HG03575 (cell line): ENCODE data around the gene PGA4.
"Not testable (repeated sequence)": the region's sequence is repeated elsewhere in the genome, so short reads cannot be mapped to it uniquely, and the experiment has no call there.

Source experiments
- ATAC-seq: cut with Tn5 transposase; IDR thresholded peaks from one replicate; pipeline ENCODE4 v1.9.1; 2021; ENCODE audit not compliant: unreplicated experiment, insufficient number of reproducible peaks, low FRiP score; ENCODE audit errors: extremely low read depth

PGA4 gene

DNA sequence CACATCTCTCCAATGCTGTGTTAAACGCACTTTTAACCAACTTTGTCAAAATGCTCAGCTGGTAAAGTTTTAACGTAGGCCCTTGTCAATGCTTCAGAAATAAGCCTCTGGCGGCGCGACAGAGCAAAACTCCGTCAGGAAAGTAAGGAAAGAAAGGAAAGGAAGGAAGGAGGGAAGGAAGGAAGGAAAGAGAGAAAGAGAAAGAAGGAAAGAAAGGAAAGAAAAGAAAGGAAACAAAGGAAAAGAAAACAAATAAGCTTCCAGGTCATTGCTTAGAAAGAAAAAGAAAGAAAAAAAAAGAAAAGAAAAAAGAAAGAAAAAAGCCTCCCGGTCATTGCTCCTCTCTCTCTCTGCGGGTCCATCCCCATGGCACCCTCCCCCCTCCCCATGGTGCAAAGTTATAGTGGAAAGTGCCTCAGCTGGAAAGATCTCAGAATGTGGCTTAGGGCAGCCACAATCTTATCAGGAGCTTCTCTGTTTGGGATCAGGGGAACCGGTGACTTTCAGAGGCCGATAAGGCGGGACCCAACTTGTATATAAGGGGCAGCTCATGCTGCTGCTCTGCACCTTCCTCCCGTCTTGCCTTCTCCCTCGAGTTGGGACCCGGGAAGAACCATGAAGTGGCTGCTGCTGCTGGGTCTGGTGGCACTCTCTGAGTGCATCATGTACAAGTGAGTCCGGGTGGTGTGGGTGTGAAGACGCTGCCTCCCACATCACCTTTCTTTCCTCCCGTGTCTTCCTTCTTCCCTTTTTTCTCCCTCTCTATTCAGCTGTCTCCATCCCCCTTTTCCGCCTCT is 19.0 kb upstream of the PGA4 start, which contains the start of gene PGA3:
PGA3 (plus strand) TSS at position 566 of the 797 bp plus-strand sequence; CDS start at position 616, 50 bp downstream.
- not testable (repeated sequence) for ATAC-seq

DNA sequence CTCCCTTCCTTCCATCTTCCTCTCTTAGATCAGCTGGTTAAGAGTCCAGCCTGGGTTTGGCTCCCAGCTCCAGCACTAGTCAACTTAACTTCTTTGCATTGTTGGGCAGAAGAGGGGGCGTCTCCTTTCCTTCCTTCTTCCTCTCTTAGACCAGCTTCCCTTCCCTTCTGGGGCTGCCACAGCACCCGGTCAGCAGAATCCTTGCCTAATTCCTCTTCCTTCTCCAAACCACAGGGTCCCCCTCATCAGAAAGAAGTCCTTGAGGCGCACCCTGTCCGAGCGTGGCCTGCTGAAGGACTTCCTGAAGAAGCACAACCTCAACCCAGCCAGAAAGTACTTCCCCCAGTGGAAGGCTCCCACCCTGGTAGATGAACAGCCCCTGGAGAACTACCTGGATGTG is 18.3 kb upstream of the PGA4 start:
- not testable (repeated sequence) for ATAC-seq

DNA sequence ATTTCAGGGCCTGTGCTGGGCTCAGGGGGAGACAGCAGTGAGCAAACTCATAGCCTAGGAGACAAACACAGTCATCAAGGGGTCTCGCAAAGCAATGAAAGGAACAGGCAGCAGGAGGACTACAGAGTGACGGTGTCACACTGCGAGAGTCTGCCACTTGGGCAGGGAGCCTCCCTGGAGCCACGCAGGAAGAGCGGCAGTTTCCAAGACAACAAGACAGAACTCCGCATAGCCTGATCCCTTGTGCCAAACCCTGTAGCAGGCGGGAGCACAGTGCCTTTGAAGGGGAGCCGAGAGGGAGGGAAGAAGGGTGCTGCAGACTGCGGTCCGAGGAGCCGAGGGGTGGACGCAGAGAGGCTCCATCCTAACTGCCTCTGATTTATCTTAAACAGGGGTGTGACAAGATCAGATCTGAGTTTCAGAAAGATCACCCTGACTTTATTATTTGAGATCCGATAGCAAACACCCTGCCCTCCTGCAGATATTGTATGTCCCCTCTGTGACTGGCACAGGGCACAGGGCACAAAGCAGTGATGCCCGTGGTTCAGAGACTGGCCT is 17.6 kb upstream of the PGA4 start:
- not testable (repeated sequence) for ATAC-seq

DNA sequence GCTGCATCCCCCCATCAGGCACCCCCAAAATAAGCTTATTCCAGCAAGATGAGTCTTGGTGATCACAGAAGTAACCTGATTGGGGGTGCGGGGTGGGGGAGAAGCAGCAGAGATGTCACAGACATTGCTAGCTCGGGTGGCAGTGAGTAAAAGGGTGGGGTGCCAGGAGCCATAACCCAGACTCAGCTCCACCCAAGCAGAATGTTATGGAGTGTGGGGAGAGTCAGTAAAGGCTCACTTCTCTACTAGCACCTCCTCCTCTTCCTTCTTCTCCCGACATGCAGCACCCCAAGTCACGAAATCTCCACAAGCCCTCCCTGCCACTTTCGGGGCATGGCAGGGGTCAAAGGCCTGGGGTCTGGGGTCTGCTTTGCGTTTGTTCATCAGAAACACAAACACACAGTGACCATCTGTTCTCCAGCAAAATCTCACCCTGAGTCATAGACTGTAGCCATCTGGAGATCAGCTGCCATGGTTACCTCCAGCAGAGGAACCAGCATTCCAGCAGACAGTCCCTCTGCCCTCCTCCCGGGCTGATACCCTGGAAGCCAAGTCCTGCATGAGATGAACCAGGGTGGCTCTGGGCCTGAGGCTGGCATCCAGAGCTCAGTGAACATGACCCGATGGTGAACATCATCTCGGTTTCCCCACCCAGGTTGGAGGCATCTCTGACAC is 14.4 kb upstream of the PGA4 start:
- not testable (repeated sequence) for ATAC-seq

DNA sequence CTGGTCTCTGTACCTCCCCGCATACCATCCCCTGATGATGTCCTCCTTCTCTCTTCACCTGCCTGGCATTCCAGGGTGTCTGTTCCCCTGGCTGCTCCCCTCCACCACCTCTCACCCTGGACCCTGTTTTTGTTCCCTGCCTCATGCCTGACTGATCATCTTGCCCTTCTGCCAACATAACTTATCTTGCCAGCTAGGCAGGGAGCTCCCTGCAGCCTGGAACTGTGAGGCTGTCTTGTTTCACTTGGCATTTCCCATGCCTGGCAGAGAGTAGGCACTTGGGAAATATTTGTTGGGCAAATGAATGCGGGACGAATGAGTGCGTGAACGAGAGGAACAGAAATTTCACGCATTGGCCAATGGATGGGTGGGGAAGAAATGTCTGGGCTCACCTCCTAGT is 11.5 kb upstream of the PGA4 start:
- not testable (repeated sequence) for ATAC-seq

DNA sequence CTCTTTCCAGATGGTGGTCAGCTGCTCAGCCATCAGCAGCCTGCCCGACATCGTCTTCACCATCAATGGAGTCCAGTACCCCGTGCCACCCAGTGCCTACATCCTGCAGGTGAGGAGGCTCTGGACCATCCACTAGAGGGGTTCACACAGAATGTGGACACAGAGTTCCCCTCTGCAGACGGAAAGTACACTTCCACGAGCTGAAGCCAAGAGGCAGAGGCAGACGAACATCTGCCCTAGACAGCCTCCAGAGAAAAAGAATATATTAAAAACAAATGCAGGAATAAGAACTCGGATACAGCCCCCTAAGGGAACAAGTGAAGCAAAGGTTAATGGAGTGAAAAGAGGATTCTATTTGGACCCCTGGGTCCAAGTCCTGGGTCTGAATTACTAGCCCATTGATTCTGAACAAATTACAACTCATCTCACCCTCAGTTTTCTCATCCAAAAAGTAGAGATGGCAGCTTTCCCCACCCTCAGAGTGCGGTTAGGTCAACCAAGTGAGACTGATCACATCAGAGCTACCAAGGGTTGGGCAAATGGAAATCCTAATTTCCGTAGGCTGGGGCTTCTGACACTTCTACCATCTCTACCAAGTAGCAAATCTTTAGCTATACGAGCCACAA is 10.7 kb upstream of the PGA4 start:
- ATAC-seq = not testable (repeated sequence)

DNA sequence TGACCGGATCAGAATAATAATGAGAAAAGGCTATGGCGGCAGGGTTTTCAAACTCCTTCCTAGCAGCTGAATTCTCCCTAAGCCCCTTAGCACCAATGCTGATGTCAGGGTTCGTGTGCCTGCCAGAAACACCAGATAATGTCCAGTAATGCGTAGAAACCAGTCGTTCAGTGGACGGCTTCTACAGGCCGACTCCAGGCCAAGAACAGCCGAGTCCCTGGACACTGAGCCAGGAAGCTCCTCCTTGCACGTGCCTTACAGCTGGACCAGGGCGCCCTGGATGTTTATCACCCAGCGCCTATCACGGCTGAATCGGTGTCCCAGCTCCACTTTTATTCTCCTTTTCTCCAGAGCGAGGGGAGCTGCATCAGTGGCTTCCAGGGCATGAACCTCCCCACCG is 9.9 kb upstream of the PGA4 start:
- ATAC-seq = not testable (repeated sequence)

DNA sequence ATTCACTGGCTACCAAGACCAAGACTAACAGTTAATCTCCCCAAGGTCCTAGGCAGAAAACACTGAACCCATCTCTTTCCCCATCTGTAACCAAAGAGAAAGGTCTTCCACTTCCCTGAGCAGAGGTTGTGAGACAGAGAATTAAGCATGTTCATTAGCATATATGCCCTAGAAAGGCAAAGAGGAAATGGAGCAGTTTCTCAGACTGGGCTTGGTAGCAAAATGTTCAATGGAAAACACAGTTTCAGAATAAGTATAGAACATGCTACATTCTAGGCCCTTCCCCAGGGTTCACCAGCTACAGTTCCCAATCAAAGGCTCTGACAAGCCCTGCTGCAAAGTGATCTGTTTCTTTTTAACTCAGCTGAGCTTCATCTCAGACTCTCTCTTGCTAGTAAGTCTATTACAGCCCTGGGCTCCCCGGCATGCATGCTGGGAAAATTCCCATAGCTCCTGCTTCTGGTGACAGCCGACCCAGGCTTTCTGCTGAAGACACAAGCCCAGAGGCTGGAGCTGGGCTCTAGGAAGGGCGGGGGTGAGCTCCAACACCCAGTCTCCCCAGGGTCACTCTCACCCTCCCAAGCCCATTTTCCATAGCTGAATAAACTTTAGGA is 8.3 kb upstream of the PGA4 start:
- not testable (repeated sequence) for ATAC-seq

DNA sequence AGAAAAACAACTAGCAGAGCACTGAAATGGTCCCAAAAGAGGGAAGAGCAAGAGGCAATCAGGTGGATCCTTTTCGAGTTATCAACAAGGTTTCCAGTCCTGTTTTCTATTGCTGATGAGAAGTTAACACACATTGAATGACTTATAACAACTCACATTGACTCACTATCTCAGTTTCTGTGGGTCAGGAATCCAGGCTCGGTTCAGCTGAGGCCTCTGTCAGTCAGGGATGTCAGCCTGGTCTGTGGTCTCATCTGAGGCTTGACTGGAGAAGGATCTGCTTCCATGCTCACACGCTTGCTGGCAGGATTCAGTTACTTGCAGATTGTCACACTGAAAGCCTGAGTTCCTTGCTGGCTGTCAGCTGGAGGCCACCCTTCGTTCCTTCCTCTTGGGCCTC is 3.8 kb upstream of the PGA4 start:
- ATAC-seq = not testable (repeated sequence)

DNA sequence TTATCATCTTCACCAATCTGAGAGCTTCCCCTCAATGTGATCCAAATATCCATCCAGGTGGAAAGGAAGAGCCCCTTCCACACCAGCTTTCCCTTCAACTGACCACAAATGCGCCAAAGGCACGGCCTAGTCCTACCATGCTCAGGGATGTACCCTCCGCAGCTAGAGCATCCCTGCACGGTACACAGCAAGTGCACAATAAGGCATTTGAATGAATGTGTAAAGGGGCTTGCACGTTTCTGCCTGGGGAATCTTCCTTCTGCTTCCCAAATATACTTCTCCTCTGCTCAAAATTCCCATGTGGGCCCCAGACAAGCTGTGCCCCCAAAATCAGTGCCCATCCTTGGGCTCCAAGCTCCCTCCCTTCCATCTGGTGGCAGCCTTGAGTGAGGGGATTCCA is 3.1 kb upstream of the PGA4 start:
- not testable (repeated sequence) for ATAC-seq

DNA sequence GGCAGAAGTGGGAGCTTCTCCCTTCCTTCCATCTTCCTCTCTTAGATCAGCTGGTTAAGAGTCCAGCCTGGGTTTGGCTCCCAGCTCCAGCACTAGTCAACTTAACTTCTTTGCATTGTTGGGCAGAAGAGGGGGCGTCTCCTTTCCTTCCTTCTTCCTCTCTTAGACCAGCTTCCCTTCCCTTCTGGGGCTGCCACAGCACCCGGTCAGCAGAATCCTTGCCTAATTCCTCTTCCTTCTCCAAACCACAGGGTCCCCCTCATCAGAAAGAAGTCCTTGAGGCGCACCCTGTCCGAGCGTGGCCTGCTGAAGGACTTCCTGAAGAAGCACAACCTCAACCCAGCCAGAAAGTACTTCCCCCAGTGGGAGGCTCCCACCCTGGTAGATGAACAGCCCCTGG is 545 bp downstream of the PGA4 start:
- ATAC-seq = not testable (repeated sequence)

DNA sequence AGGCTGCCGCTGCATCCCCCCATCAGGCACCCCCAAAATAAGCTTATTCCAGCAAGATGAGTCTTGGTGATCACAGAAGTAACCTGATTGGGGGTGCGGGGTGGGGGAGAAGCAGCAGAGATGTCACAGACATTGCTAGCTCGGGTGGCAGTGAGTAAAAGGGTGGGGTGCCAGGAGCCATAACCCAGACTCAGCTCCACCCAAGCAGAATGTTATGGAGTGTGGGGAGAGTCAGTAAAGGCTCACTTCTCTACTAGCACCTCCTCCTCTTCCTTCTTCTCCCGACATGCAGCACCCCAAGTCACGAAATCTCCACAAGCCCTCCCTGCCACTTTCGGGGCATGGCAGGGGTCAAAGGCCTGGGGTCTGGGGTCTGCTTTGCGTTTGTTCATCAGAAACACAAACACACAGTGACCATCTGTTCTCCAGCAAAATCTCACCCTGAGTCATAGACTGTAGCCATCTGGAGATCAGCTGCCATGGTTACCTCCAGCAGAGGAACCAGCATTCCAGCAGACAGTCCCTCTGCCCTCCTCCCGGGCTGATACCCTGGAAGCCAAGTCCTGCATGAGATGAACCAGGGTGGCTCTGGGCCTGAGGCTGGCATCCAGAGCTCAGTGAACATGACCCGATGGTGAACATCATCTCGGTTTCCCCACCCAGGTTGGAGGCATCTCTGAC is 4.5 kb downstream of the PGA4 start:
- ATAC-seq = not testable (repeated sequence)

DNA sequence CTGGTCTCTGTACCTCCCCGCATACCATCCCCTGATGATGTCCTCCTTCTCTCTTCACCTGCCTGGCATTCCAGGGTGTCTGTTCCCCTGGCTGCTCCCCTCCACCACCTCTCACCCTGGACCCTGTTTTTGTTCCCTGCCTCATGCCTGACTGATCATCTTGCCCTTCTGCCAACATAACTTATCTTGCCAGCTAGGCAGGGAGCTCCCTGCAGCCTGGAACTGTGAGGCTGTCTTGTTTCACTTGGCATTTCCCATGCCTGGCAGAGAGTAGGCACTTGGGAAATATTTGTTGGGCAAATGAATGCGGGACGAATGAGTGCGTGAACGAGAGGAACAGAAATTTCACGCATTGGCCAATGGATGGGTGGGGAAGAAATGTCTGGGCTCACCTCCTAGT is 7.3 kb downstream of the PGA4 start:
- not testable (repeated sequence) for ATAC-seq

DNA sequence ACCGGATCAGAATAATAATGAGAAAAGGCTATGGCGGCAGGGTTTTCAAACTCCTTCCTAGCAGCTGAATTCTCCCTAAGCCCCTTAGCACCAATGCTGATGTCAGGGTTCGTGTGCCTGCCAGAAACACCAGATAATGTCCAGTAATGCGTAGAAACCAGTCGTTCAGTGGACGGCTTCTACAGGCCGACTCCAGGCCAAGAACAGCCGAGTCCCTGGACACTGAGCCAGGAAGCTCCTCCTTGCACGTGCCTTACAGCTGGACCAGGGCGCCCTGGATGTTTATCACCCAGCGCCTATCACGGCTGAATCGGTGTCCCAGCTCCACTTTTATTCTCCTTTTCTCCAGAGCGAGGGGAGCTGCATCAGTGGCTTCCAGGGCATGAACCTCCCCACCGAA is 8.9 kb downstream of the PGA4 start:
- ATAC-seq = not testable (repeated sequence)

DNA sequence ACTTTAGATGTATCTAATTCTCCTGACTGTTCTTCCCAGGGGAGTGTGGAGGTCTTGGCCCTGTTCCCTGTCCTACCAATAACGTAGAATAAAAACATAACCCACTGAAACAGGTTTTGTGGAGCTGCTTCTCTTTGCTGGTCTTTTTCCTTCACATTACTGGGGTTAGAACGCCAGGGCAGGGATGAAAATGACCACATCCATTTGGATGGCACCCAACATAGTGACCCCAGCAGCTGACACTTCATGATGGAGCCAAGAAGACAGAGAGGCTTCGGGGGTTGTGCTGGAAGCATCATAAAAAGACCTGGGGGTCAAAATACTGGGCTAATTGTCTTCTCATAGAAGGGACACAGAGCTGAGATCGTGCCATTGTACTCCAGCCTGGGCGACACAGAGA is 9.4 kb downstream of the PGA4 start:
- not testable (repeated sequence) for ATAC-seq

DNA sequence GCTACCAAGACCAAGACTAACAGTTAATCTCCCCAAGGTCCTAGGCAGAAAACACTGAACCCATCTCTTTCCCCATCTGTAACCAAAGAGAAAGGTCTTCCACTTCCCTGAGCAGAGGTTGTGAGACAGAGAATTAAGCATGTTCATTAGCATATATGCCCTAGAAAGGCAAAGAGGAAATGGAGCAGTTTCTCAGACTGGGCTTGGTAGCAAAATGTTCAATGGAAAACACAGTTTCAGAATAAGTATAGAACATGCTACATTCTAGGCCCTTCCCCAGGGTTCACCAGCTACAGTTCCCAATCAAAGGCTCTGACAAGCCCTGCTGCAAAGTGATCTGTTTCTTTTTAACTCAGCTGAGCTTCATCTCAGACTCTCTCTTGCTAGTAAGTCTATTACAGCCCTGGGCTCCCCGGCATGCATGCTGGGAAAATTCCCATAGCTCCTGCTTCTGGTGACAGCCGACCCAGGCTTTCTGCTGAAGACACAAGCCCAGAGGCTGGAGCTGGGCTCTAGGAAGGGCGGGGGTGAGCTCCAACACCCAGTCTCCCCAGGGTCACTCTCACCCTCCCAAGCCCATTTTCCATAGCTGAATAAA is 10.5 kb downstream of the PGA4 start:
- ATAC-seq = not testable (repeated sequence)

DNA sequence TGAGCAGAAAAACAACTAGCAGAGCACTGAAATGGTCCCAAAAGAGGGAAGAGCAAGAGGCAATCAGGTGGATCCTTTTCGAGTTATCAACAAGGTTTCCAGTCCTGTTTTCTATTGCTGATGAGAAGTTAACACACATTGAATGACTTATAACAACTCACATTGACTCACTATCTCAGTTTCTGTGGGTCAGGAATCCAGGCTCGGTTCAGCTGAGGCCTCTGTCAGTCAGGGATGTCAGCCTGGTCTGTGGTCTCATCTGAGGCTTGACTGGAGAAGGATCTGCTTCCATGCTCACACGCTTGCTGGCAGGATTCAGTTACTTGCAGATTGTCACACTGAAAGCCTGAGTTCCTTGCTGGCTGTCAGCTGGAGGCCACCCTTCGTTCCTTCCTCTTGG is 15.0 kb downstream of the PGA4 start:
- not testable (repeated sequence) for ATAC-seq

DNA sequence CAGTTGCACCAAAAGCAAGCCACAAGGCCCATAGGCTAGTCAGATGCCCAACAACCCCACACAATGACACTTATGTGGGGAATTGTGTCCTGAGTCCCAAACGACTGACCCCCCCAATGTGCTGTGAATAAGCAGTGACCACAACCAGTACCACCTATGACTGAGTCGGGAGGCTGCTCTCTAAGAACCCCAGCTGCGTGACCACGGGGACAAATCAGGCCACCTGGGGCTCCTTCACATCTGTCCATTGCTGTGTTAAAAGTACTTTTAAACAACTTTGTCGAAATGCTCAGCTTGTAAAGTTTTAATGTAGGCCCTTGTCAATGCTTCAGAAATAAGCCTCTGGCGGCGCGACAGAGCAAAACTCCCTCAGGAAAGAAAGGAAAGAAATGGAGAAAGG is 18.1 kb downstream of the PGA4 start:
- ATAC-seq = not testable (repeated sequence)
